RKO (cell line): ENCODE measurements around the gene CBFA2T3.

Experiments used
- DNase-seq: peaks from one replicate; pipeline ENCODE4 v3.0.0-alpha.2; 2016; ENCODE audit warnings: low spot score

The CBFA2T3 gene

DNA sequence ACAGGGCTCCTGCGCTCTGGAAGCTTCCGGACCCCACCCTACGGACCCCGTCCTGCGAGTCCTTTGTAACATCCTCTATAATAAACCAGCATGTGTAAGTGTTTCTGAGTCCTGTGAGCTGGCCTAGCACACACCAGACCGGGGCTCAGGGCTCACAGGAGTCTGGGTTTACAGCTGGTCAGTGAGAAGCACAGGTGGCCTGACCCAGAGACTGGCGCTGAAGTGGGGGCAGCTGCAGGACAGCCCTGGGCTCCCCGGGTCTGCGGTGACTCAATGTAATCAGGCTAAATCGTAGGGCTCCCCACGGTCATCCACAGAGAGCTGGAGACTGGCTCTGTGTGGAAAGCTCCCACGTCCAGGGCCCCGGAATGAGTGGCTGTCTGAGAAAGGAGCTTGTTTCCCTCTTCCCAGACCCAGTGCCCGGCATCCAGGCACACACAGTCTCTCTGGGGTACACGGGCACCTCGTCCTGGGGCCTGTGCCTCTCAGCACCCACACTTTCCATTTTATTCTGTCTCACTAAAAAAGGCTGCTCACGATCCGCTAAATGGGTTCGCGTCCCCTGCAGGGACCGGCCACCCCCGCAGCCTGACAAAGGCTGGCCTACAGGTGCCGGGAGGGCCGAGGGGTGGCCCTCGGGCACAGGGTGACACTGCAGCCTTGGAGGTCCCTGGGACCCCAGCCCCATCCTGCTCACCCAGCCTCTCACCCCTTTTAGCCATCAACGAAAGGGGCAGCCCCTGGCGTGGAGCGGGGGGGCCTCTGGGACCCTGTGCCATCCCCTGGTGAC lies 18.9 kb upstream of the CBFA2T3 start:
- no peak for DNase-seq

- DNase-seq, result no peak
Observed at GRCh38 chr16:88995194-88995593, 18.2 kb upstream of the CBFA2T3 start.

DNA sequence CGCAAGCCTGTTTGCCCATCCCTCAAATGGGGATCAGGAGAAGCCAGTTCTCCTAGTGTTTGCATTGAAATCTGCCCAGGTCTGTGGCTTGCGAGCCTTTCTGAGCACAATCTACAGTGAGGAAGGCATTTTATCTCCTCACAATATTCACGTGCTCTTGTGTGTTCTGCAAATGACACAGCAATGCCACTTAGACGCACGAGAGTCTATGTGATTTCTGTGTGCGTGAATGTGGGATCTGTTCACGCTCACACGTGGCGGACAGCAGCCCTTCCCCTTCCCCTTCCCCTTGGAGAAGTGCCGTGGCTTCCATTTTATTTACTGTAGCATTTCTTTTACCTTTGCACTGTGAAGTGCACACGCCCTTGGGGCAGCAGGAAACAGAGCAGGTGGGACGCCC lies 17.7 kb upstream of the CBFA2T3 start:
- DNase-seq, result no peak

GRCh38 chr16:88993946-88994600 lies 17.1 kb upstream of the CBFA2T3 start:
- no peak for DNase-seq

GRCh38 chr16:88993166-88993761 lies 16.3 kb upstream of the CBFA2T3 start:
- DNase-seq, result no peak

GRCh38 chr16:88992351-88993165 lies 15.6 kb upstream of the CBFA2T3 start:
- DNase-seq, result no peak

DNA sequence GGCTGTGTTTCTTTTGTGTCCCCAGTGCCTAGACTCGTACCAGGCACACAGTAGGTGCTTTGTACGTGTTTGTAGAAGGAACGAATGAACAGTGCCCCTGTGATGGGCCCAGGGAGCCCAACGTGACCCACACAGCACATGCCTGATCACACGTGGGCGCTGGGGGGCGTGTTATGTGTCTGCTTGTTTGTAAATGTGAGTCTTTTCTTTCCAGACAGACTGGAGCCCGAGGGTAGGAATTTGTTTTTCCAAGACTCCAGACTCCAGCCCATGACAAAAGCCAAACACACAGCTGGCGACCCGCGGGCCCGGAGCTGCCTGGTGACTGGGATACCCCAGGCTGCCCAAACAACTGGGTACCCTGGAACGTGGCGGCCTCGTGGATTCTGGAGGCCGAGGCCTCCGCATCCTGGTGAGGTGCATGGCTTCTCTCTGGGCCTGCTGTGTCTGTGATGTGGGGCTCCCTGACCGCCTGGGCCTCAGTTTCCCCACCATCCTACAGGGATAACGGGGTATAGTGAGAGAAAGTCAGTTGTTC lies 14.9 kb upstream of the CBFA2T3 start:
- no peak for DNase-seq

- DNase-seq, result no peak
Observed at GRCh38 chr16:88989852-88990547, 13.0 kb upstream of the CBFA2T3 start.

GRCh38 chr16:88988980-88989811 lies 12.2 kb upstream of the CBFA2T3 start:
- DNase-seq, result no peak

- DNase-seq, result no peak
Observed at GRCh38 chr16:88985521-88985920, 8.5 kb upstream of the CBFA2T3 start.

DNA sequence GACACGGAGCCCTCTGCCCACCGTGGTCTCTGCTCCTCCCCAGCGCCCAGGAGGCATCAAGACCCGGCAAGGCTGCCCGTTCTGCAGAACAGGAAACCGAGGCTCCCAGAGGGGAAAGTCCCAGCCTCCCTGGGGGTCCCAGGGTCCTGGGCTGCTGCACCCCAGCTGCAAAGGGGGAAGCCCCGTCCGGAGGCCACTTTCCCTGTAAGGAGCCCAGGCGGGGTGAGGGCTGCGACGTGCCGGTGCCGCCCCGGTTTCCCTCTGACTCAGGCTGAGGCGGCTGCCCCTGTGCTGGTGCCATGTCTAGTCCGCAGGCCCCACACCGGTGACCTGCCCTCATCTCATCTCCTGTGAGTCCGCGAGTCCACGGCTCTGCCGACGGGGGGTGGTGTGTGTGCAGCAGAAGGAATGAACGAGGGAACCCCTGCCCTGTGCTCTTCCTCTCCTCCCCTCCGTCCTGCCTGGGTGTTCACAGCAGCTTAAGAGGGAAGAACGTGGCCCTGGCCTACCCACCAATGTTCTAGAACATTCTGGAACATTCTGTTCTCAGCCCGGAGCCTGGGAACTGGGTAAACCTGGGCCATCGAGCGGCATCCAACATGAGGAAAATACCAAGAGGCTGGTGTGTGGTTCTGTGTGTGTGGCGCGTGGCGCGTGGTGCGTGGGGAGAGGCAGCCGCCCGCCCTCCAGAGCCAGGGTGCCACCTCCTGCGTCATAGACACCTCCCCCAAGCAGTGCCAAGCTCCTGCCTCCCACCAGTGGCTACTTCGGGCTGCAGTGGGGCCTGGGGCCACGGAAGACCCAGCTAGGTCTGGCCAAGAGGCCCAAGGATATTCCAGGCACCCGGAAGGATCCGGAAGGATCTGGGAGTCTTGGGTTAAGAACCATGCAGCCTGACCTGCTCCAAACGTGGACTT lies 7.0 kb upstream of the CBFA2T3 start:
- DNase-seq, result no peak

DNA sequence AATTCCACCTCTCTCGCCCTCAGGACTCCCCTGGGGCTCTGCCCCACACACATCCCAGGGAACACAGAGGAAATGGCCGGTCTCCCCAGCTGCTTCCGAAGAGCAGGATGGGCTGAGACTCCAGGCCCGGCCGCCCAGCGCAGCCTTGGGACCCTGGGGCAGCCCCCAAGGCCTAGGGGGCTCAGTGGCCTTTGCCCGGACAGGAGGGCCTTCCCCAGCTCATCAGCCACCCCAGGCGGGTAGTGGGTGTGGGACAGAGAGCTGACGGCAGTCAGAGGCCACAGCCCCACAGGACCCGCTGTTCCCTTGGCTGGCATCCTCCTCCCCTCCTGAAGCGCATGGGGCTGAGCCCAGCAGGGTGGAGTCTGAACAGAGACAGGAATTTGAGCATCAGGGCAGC lies 6.2 kb upstream of the CBFA2T3 start:
- DNase-seq, result no peak

- no peak for DNase-seq
Observed at GRCh38 chr16:88982286-88983084, 5.5 kb upstream of the CBFA2T3 start.

- DNase-seq, result no peak
Observed at GRCh38 chr16:88979353-88980015, 2.5 kb upstream of the CBFA2T3 start.

DNA sequence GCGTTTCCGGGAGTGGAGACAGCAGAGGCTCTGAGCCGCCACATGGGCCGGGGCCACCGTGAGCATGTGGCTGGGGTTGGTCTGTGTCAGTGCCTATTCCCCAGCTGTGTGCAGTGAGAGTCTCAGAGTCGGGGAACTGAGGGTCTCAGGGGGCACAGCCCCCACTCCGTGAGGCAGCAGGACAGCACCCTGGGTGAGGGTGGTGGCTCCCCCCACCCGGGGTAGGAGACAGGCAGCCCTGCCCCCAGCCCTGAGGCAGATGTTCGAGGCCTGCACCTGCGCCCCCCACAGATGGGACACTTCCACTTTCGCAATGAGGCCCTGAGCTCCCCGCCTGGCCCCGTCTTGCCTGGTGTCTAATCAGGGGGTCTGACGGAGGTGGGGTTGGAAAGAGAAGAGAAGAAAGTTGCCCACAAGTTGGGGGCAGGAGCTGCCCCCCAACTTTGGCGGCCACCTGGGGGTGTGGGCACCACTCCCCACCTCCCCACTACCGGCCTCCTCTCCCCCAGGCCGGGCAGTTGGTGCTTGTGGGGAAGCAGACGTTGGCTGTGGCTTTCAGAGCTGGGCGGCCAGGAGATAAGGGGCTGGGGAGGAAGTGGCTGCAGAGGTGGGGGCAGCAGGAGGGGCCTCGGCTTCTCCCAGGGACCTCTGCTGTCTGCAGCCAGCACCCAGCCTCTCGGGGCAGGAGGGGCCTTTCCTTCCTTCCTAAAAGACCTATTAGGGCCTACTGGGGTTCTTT lies 1.8 kb upstream of the CBFA2T3 start:
- DNase-seq, result no peak

GRCh38 chr16:88977812-88978607 lies 1.0 kb upstream of the CBFA2T3 start:
- DNase-seq, result no peak
